ENCODE data around the gene COL25A1. TPM values are rescaled to one million over a fixed set of nuclear protein-coding genes. Genes with fewer than 3 reads are reported as not detected.

COL25A1 gene
- total RNA-seq, 2 donors from 2014 or later, result 4.0 to 6.2 TPM

- Histone ChIP-seq H3K4me1 (ENCODE audit: control insufficient read depth, insufficient read depth, low read length) (no peaks in the 10 kb centered on the region), H3K27ac (ENCODE audit: low read depth, low read length) (no peak overlapping the region), H3K9me3 (ENCODE audit: control insufficient read depth, low read length) (no peaks in the 10 kb centered on the region), H3K9ac (ENCODE audit: extremely low read depth, low read length, poor library complexity, severe bottlenecking) (no peak overlapping the region), H3K27me3 (ENCODE audit: control insufficient read depth, insufficient read depth, low read length, poor library complexity, severe bottlenecking) (no peaks in the 10 kb centered on the region), H3K36me3 (ENCODE audit: control insufficient read depth, insufficient read depth, low read length) (no peaks in the 10 kb centered on the region), H3K4me3 (ENCODE audit: low read length) (no peak overlapping the region)
- H3K27me3 Mint-ChIP-seq (ENCODE audit: insufficient read depth), result no peaks in the 10 kb centered on the region
- H3K9me3 Mint-ChIP-seq, result peaks cover 6% of the 10 kb centered on the region
- H3K27ac Mint-ChIP-seq, result no peak overlapping the region
- no peak for DNase-seq
- no peaks in the 10 kb centered on the region for H3K36me3 Mint-ChIP-seq (ENCODE audit: low read depth)
- H3K4me3 Mint-ChIP-seq, result no peak overlapping the region
- TF ChIP-seq CTCF (conservative IDR thresholded peaks at IDR 0.05), result no peak
- no peaks in the 10 kb centered on the region for H3K4me1 Mint-ChIP-seq
- WGBS, 2 experiments (ENCODE audit: insufficient coverage in 1 of 2, insufficient read length in 1 of 2), result 88 to 93% methylated on average over 1 of the region's 1 CpG
These were observed 68.9 kb downstream of the COL25A1 start for GRCh38 chr4:109233570-109233969.

GRCh38 chr4:109232681-109233080, 69.8 kb downstream of the COL25A1 start:
- no peaks in the 10 kb centered on the region for H3K27me3 Mint-ChIP-seq (ENCODE audit: insufficient read depth)

GRCh38 chr4:109231331-109231730, 71.1 kb downstream of the COL25A1 start:
- Histone ChIP-seq H3K36me3 (ENCODE audit: control insufficient read depth, insufficient read depth, low read length) (no peaks in the 10 kb centered on the region), H3K4me3 (ENCODE audit: low read length) (no peak overlapping the region), H3K4me1 (ENCODE audit: control insufficient read depth, insufficient read depth, low read length) (no peaks in the 10 kb centered on the region), H3K27ac (ENCODE audit: low read depth, low read length) (no peak overlapping the region), H3K9me3 (ENCODE audit: control insufficient read depth, low read length) (no peaks in the 10 kb centered on the region), H3K9ac (ENCODE audit: extremely low read depth, low read length, poor library complexity, severe bottlenecking) (no peak overlapping the region), H3K27me3 (ENCODE audit: control insufficient read depth, insufficient read depth, low read length, poor library complexity, severe bottlenecking) (no peaks in the 10 kb centered on the region)
- DNase-seq, result no peak
- Mint-ChIP-seq H3K36me3 (ENCODE audit: low read depth) (no peaks in the 10 kb centered on the region), H3K9me3 (peaks cover 6% of the 10 kb centered on the region), H3K27ac (no peak overlapping the region), H3K27me3 (ENCODE audit: insufficient read depth) (no peaks in the 10 kb centered on the region), H3K4me1 (no peaks in the 10 kb centered on the region), H3K4me3 (no peak overlapping the region)
- TF ChIP-seq CTCF (conservative IDR thresholded peaks at IDR 0.05), result no peak
- WGBS, 2 experiments (ENCODE audit: insufficient coverage in 1 of 2, insufficient read length in 1 of 2), result 71 to 100% methylated on average over 1 of the region's 1 CpG

More at GRCh38 chr4:109232681-109233080, 69.8 kb downstream of the COL25A1 start:
- no peaks in the 10 kb centered on the region for H3K9me3 ChIP-seq (ENCODE audit: control insufficient read depth, low read length)
- no peaks in the 10 kb centered on the region for H3K36me3 ChIP-seq (ENCODE audit: control insufficient read depth, insufficient read depth, low read length)
- no peaks in the 10 kb centered on the region for H3K27me3 ChIP-seq (ENCODE audit: control insufficient read depth, insufficient read depth, low read length, poor library complexity, severe bottlenecking)
- H3K27ac Mint-ChIP-seq, result no peak overlapping the region
- H3K4me1 Mint-ChIP-seq, result no peaks in the 10 kb centered on the region
- peaks cover 6% of the 10 kb centered on the region for H3K9me3 Mint-ChIP-seq
- no peak for DNase-seq
- no peaks in the 10 kb centered on the region for H3K36me3 Mint-ChIP-seq (ENCODE audit: low read depth)
- H3K4me3 ChIP-seq (ENCODE audit: low read length), result no peak overlapping the region
- H3K27ac ChIP-seq (ENCODE audit: low read depth, low read length), result no peak overlapping the region
- WGBS, 2 experiments (ENCODE audit: insufficient coverage in 1 of 2, insufficient read length in 1 of 2), result 88 to 100% methylated on average over 1 of the region's 1 CpG
- no peak overlapping the region for H3K4me3 Mint-ChIP-seq
- no peaks in the 10 kb centered on the region for H3K4me1 ChIP-seq (ENCODE audit: control insufficient read depth, insufficient read depth, low read length)
- no peak overlapping the region for H3K9ac ChIP-seq (ENCODE audit: extremely low read depth, low read length, poor library complexity, severe bottlenecking)
- no peak for TF ChIP-seq CTCF (conservative IDR thresholded peaks at IDR 0.05)

All from endodermal cell (in vitro differentiated cells).